Measurements from ENCODE around the gene SLC5A9.

DNA sequence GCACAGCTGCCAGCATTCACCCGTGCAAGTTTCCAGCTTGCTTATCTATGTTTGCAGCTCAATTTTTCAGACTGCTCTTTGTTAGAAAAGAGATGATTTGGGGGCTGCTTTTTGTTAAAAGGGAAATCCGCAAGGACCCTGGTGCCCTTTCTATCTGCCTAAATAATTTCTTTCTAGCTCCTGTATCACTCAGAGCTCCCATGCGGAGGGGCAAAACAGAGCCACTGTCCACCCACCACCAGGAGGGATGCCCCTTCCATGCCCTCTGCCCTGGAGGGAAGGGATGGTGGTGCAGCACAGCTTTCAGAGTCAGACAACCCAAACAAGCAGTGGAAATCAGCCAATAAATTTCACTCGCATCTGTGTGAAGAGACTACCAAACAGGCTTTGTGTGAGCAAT, 13.9 kb upstream of the SLC5A9 start:
- TF ChIP-seq POLR2A (IDR thresholded peaks at IDR 0.05) (no peak), CTCF (IDR thresholded peaks at IDR 0.05 in 4 of 5, conservative IDR thresholded peaks at IDR 0.05 in 1 of 5) (no peak)
